ENCODE results near the gene AIRE.
"Not testable (repeated sequence)": the region's sequence is repeated elsewhere in the genome, so short reads cannot be mapped to it uniquely, and the experiment has no call there.

DNA sequence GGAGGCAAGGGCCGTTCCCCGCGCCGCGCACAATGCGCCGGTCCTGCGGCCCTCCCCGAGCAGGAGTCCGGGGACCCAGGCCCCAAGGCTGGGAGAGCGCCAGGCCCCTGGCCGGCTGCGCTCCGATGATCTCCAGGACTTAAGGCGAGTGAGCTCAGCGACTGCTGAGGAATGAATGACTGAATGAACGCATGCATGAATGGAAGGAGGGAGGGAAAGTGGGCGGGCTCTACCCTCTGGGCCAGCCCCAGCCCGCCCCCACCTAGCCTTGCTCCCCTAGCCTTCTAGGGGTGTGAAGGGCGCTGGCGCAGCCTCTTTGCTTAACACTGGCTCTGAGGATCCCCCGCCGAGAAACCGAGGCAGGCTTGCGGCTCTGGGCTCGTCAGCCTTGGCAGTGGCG, 44.4 kb upstream of the AIRE start:
- TF ChIP-seq, protein P1, sequence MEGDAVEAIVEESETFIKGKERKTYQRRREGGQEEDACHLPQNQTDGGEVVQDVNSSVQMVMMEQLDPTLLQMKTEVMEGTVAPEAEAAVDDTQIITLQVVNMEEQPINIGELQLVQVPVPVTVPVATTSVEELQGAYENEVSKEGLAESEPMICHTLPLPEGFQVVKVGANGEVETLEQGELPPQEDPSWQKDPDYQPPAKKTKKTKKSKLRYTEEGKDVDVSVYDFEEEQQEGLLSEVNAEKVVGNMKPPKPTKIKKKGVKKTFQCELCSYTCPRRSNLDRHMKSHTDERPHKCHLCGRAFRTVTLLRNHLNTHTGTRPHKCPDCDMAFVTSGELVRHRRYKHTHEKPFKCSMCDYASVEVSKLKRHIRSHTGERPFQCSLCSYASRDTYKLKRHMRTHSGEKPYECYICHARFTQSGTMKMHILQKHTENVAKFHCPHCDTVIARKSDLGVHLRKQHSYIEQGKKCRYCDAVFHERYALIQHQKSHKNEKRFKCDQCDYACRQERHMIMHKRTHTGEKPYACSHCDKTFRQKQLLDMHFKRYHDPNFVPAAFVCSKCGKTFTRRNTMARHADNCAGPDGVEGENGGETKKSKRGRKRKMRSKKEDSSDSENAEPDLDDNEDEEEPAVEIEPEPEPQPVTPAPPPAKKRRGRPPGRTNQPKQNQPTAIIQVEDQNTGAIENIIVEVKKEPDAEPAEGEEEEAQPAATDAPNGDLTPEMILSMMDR (conservative IDR thresholded peaks at IDR 0.05 in 1 of 2, IDR thresholded peaks at IDR 0.05 in 1 of 2; ENCODE audit: extremely low read depth in 1 of 2, insufficient read depth in 1 of 2, low read depth in 1 of 2, low read length in 2 of 2): not testable (repeated sequence)
- TF ChIP-seq EZH2 (IDR thresholded peaks at IDR 0.05; ENCODE audit: borderline replicate concordance, low read length): not testable (repeated sequence)

Measured in mammary epithelial cell (primary cell).